CD8-positive, alpha-beta memory T cell (primary cell): ENCODE results near the gene PARP16. TPM values are rescaled to one million over a fixed set of nuclear protein-coding genes. Genes with fewer than 3 reads are reported as not detected.
"Not testable (repeated sequence)": the region's sequence is repeated elsewhere in the genome, so short reads cannot be mapped to it uniquely, and the experiment has no call there.

Source experiments
- CTCF ChIA-PET: fragments of 350-600 bp; sonication (Branson Sonifier 250); formaldehyde crosslinking; loops from one replicate; lab custom pipeline; 2021; ENCODE audit warnings: antibody characterized with exemption; lab: Charles Lee
- POLR2A ChIA-PET: fragments of 350-600 bp; sonication (Branson Sonifier 250); formaldehyde crosslinking; loops from one replicate; lab custom pipeline; 2021; ENCODE audit warnings: antibody characterized with exemption; lab: Charles Lee
- DNase-seq, 5 donors: peaks; one replicate each; pipeline versions ENCODE4 v3.0.0 to v3.0.0-alpha.2; 2020 to 2022; ENCODE audit warnings: mixed read lengths in 1 of 5
- H3K27ac ChIP-seq: one replicate; pipeline ENCODE4 v1.7.0; 2013; ENCODE audit warnings: low read depth, mild to moderate bottlenecking, low read length, moderate library complexity
- H3K27me3 ChIP-seq: 2 replicates; pipeline ENCODE4 v1.7.0; 2013; ENCODE audit warnings: low read length, mild to moderate bottlenecking; ENCODE audit not compliant: insufficient read depth, poor library complexity, severe bottlenecking
- H3K36me3 ChIP-seq: 2 replicates; pipeline ENCODE4 v1.7.0; 2013; ENCODE audit warnings: mild to moderate bottlenecking, low read length, moderate library complexity; ENCODE audit not compliant: insufficient read depth
- H3K4me1 ChIP-seq: 2 replicates; pipeline ENCODE4 v1.7.0; 2013; ENCODE audit warnings: mild to moderate bottlenecking, low read length, moderate library complexity; ENCODE audit not compliant: insufficient read depth
- H3K4me3 ChIP-seq: 2 replicates; pipeline ENCODE4 v1.7.0; 2013; ENCODE audit warnings: mild to moderate bottlenecking, low read length
- H3K9me3 ChIP-seq: 2 replicates; pipeline ENCODE4 v1.7.0; 2013; ENCODE audit warnings: mild to moderate bottlenecking, low read length
- H3K27ac Mint-ChIP-seq, 8 donors: one replicate each; pipeline ENCODE4 v1.8.0; 2020 to 2021; ENCODE audit warnings: mixed read lengths in 8 of 8, mild to moderate bottlenecking in 6 of 8, inconsistent platforms in 3 of 8, moderate library complexity in 3 of 8
- H3K27me3 Mint-ChIP-seq, 2 donors: one replicate each; pipeline ENCODE4 v1.8.0; 2020 to 2021; ENCODE audit warnings: mixed read lengths in 2 of 2, mild to moderate bottlenecking in 1 of 2, moderate library complexity in 1 of 2
- H3K36me3 Mint-ChIP-seq, 3 donors: one replicate each; pipeline ENCODE4 v1.8.0; 2020 to 2021; ENCODE audit warnings: mixed read lengths in 3 of 3, inconsistent platforms in 1 of 3, mild to moderate bottlenecking in 1 of 3
- H3K4me1 Mint-ChIP-seq, 3 donors: one replicate each; pipeline ENCODE4 v1.8.0; 2020 to 2021; ENCODE audit warnings: mixed read lengths in 3 of 3, inconsistent platforms in 1 of 3, mild to moderate bottlenecking in 1 of 3
- H3K4me3 Mint-ChIP-seq, 7 donors: one replicate each; pipeline ENCODE4 v1.8.0; 2020 to 2021; ENCODE audit warnings: mixed read lengths in 7 of 7, mild to moderate bottlenecking in 6 of 7, moderate library complexity in 4 of 7, inconsistent platforms in 2 of 7
- H3K9me3 Mint-ChIP-seq, 5 donors: one replicate each; pipeline ENCODE4 v1.8.0; 2020 to 2022; ENCODE audit warnings: mixed read lengths in 5 of 5, mild to moderate bottlenecking in 3 of 5, moderate library complexity in 2 of 5, inconsistent platforms in 1 of 5
- polyA plus RNA-seq: library from polyadenylated mRNA; unstranded; fragments of 300-500 nt; fragmentation: Illumina TruSeq; gene quantifications from one replicate; pipeline ENCODE4 v1.2.3, GENCODE V29; 2021
- total RNA-seq, 2 experiments: library from RNA; stranded (reverse); gene quantifications; one replicate each; pipeline ENCODE4 v1.2.3, GENCODE V29; 2021

PARP16 gene
- total and polyA plus RNA-seq, 3 experiments from 2014 or later = 14.1 to 30.9 (median 14.7) TPM

DNA sequence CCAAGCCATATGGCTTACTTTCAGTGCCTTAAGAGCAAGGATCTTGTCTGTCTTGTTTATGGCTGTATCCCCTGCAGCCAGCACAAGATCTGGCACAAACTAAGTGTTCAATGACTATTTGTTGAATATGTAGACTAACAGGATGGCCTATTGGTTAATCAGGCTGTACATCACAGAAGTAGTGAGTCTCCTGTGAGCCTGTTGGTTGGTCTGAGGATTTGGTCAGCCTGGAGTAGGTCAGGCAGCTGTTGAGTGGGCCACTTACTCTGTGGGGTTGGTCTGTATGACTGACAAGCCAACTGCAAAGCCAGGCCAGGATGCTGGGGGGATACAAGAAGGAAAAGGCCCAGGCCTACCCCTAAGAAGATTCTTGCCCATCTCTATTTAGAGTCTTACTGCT is 42.0 kb downstream of the PARP16 start:
- H3K9me3 Mint-ChIP-seq = no peaks in the 10 kb centered on the region
- ChIA-PET POLR2A (no interaction called here), CTCF (no interaction called here)
- no peak overlapping the region for H3K4me3 Mint-ChIP-seq
- no peak overlapping the region for H3K27ac ChIP-seq
- H3K4me1 Mint-ChIP-seq = no peaks in the 10 kb centered on the region
- H3K27me3 Mint-ChIP-seq = no peaks in the 10 kb centered on the region
- no peak for DNase-seq
- H3K9me3 ChIP-seq = no peaks in the 10 kb centered on the region
- H3K27ac Mint-ChIP-seq = peak overlapping the region in 1 of 8 donors; percentile 52
- no peaks in the 10 kb centered on the region for H3K4me1 ChIP-seq
- no peaks in the 10 kb centered on the region for H3K36me3 ChIP-seq
- H3K36me3 Mint-ChIP-seq = peaks cover 6 to 24% (median 9%) of the 10 kb centered on the region in 3 donors
- H3K4me3 ChIP-seq = no peak overlapping the region
- no peaks in the 10 kb centered on the region for H3K27me3 ChIP-seq

DNA sequence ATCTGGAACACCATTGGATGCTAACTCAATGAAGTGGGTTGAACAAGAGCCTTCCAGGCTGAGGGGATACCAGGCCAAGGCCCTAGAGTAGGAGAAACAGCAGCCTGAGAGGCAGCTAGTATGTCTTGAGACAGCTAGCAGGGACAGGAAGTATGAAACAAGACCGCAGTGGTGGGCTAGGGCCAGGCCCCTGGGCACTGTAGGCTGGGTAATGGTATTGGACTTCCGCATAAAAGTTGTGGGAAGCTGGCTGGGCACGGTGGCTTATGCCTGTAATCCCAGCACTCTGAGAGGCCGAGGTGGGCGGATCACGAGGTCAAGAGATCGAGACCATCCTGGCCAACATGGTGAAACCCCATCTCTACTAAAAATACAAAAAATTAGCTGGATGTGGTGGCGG is 50.2 kb downstream of the PARP16 start:
- H3K27ac ChIP-seq, H3K36me3 Mint-ChIP-seq, H3K9me3 ChIP-seq, CTCF ChIA-PET, H3K27ac Mint-ChIP-seq, H3K4me1 Mint-ChIP-seq, H3K27me3 ChIP-seq, POLR2A ChIA-PET, H3K36me3 ChIP-seq, H3K9me3 Mint-ChIP-seq, H3K4me3 Mint-ChIP-seq, DNase-seq, H3K4me3 ChIP-seq, H3K27me3 Mint-ChIP-seq, H3K4me1 ChIP-seq: not testable (repeated sequence)

DNA sequence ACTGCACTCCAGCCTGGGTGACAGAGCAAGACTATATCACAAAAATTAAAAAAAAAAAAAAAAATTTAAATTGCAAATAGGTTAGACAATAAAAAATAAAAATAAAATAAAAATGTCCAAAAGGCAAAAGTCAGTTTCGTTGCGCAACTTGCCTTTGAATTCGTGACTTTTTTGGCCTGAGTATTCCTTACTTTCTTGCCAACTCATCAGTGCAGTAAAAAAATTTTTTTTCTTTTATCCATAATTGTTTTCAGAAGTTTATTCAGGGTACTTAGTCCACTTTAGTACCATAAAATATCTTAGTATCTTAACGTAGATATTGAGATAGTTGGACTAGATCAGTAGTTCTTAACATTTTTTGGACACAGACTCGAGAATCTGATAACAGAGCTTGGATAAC is 53.0 kb downstream of the PARP16 start:
- CTCF ChIA-PET = interaction anchor here (1.2 kb wide), 1 partner anchor 37 kb away, joined by 3 read pairs; no protein-coding TSS in a partner anchor
- DNase-seq = no peak
- POLR2A ChIA-PET = no interaction called here
- H3K4me3 ChIP-seq = no peak overlapping the region
- H3K27me3 ChIP-seq = no peaks in the 10 kb centered on the region
- H3K4me1 Mint-ChIP-seq = no peaks in the 10 kb centered on the region
- H3K4me1 ChIP-seq = no peaks in the 10 kb centered on the region
- no peak overlapping the region for H3K27ac Mint-ChIP-seq
- peaks cover 0 to 4% of the 10 kb centered on the region in 2 donors for H3K27me3 Mint-ChIP-seq
- H3K36me3 Mint-ChIP-seq = peaks cover 0 to 4% (median 0%) of the 10 kb centered on the region in 3 donors
- no peak overlapping the region for H3K4me3 Mint-ChIP-seq
- no peaks in the 10 kb centered on the region for H3K9me3 ChIP-seq
- no peaks in the 10 kb centered on the region for H3K9me3 Mint-ChIP-seq
- no peak overlapping the region for H3K27ac ChIP-seq
- no peaks in the 10 kb centered on the region for H3K36me3 ChIP-seq

DNA sequence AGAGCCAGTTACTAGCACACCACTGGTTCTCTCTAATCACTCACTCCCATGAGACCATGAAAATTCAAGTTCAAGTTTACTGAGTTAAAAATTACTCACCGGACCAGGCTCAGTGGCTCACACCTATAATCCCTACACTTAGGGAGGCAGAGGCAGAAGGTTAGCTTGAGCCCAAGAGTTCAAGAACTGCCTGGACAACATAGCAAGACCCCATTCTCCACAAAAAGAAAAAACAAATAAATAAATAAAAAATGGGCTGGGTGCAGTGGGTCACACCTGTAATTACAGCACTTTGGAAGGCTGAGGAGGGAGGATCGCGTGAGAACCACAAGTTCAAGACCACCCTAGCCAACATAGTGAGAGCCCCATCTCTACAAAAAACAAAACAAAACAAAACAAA is 54.2 kb downstream of the PARP16 start:
- no peak overlapping the region for H3K4me3 Mint-ChIP-seq
- H3K9me3 ChIP-seq = no peaks in the 10 kb centered on the region
- no peak overlapping the region for H3K27ac ChIP-seq
- no peaks in the 10 kb centered on the region for H3K27me3 ChIP-seq
- no peak overlapping the region for H3K27ac Mint-ChIP-seq
- no peak overlapping the region for H3K4me3 ChIP-seq
- no peaks in the 10 kb centered on the region for H3K9me3 Mint-ChIP-seq
- H3K4me1 ChIP-seq = no peaks in the 10 kb centered on the region
- no peaks in the 10 kb centered on the region for H3K4me1 Mint-ChIP-seq
- H3K36me3 Mint-ChIP-seq = peaks cover 0 to 4% (median 0%) of the 10 kb centered on the region in 3 donors
- CTCF ChIA-PET = no interaction called here
- no peak for DNase-seq
- H3K27me3 Mint-ChIP-seq = peaks cover 0 to 1% of the 10 kb centered on the region in 2 donors
- H3K36me3 ChIP-seq = no peaks in the 10 kb centered on the region
- POLR2A ChIA-PET = no interaction called here

DNA sequence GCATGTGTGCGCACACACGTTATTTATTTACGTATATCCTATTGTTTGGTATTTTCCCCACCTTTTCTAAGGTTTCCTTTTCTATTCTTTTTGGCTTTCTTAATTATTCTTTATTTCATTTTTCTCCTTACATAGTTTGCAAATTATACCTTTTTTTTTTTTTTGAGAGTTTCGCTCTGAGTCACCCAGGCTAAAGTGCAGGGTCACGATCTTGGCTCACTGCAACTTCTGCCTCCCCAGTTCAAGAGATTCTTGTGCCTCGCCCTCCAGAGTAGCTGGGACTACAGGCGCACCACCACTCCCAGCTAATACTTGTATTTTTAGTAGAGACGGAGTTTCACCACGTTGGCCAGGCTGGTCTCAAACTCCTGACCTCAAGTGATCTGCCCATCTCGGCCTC is 55.4 kb downstream of the PARP16 start:
- ChIA-PET POLR2A (no interaction called here), CTCF (no interaction called here)
- Histone ChIP-seq H3K27ac (no peak overlapping the region), H3K27me3 (no peaks in the 10 kb centered on the region), H3K4me3 (no peak overlapping the region), H3K9me3 (no peaks in the 10 kb centered on the region), H3K36me3 (no peaks in the 10 kb centered on the region), H3K4me1 (no peaks in the 10 kb centered on the region)
- Mint-ChIP-seq H3K4me1 (no peaks in the 10 kb centered on the region), H3K4me3 (no peak overlapping the region), H3K36me3 (peaks cover 0 to 4% (median 0%) of the 10 kb centered on the region in 3 donors), H3K27ac (peak overlapping the region in 1 of 8 donors; percentile 94), H3K27me3 (peaks cover 0 to 1% of the 10 kb centered on the region in 2 donors), H3K9me3 (no peaks in the 10 kb centered on the region)
- DNase-seq = no peak

GRCh38 chr15:65226901-65227300 is 59.8 kb downstream of the PARP16 start:
- H3K4me1 ChIP-seq, H3K9me3 ChIP-seq, H3K4me3 ChIP-seq, H3K9me3 Mint-ChIP-seq, H3K27me3 Mint-ChIP-seq, H3K36me3 Mint-ChIP-seq, CTCF ChIA-PET, H3K27ac ChIP-seq, DNase-seq, H3K27me3 ChIP-seq, H3K4me1 Mint-ChIP-seq, H3K27ac Mint-ChIP-seq, POLR2A ChIA-PET, H3K36me3 ChIP-seq, H3K4me3 Mint-ChIP-seq: not testable (repeated sequence)

DNA sequence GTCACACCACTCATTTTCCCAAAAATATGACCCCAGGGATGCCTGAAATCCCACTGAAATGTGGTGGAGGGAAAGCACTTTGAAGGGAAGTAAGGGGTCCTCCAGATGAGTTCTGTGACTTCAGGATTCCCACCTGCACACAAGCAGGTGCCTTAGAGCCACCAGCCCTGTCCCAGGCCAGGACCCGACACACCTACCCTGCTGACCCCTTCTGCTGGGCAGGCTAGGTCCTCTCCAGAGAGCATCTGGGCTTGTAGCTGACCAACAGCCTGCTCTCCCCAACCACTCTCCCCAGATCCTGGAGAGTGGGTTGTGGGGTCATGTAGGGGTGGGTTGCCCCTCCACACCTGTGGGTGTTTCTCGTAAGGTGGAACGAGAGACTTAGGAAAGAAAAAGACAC is 60.5 kb downstream of the PARP16 start:
- DNase-seq = no peak
- Histone ChIP-seq H3K36me3 (no peaks in the 10 kb centered on the region), H3K9me3 (no peaks in the 10 kb centered on the region), H3K4me1 (no peaks in the 10 kb centered on the region), H3K4me3 (no peak overlapping the region), H3K27ac (no peak overlapping the region), H3K27me3 (no peaks in the 10 kb centered on the region)
- ChIA-PET POLR2A (no interaction called here), CTCF (no interaction called here)
- H3K4me1 Mint-ChIP-seq = no peaks in the 10 kb centered on the region
- H3K27me3 Mint-ChIP-seq = peaks cover 0 to 4% of the 10 kb centered on the region in 2 donors
- no peak overlapping the region for H3K4me3 Mint-ChIP-seq
- H3K27ac Mint-ChIP-seq = no peak overlapping the region
- no peaks in the 10 kb centered on the region for H3K9me3 Mint-ChIP-seq
- no peaks in the 10 kb centered on the region for H3K36me3 Mint-ChIP-seq

- POLR2A ChIA-PET = no interaction called here
- Mint-ChIP-seq H3K9me3 (no peaks in the 10 kb centered on the region), H3K4me1 (no peaks in the 10 kb centered on the region), H3K27me3 (peaks cover 0 to 2% of the 10 kb centered on the region in 2 donors), H3K4me3 (no peak overlapping the region), H3K36me3 (no peaks in the 10 kb centered on the region), H3K27ac (no peak overlapping the region)
- CTCF ChIA-PET = interaction anchor here (0.7 kb wide), 1 partner anchor 62 kb away, joined by 3 read pairs; no protein-coding TSS in a partner anchor
- no peak for DNase-seq
- H3K4me1 ChIP-seq = no peaks in the 10 kb centered on the region
- H3K27me3 ChIP-seq = no peaks in the 10 kb centered on the region
- no peaks in the 10 kb centered on the region for H3K9me3 ChIP-seq
- no peak overlapping the region for H3K4me3 ChIP-seq
- H3K27ac ChIP-seq = no peak overlapping the region
- no peaks in the 10 kb centered on the region for H3K36me3 ChIP-seq
Measured at GRCh38 chr15:65223996-65224395, 62.7 kb downstream of the PARP16 start.

GRCh38 chr15:65222891-65223290 is 63.8 kb downstream of the PARP16 start:
- POLR2A ChIA-PET = no interaction called here
- no peaks in the 10 kb centered on the region for H3K9me3 Mint-ChIP-seq
- no peak overlapping the region for H3K4me3 ChIP-seq
- no peaks in the 10 kb centered on the region for H3K9me3 ChIP-seq
- no peak overlapping the region for H3K27ac ChIP-seq
- H3K27ac Mint-ChIP-seq = no peak overlapping the region
- H3K36me3 ChIP-seq = no peaks in the 10 kb centered on the region
- no peaks in the 10 kb centered on the region for H3K4me1 ChIP-seq
- no peaks in the 10 kb centered on the region for H3K36me3 Mint-ChIP-seq
- CTCF ChIA-PET = interaction anchor here (0.7 to 1.1 kb wide), 2 partner anchors 10 to 64 kb away, joined by 3 read pairs; partner anchors contain the start of gene PARP16
- H3K27me3 ChIP-seq = no peaks in the 10 kb centered on the region
- no peak for DNase-seq
- peaks cover 0 to 4% (median 0%) of the 10 kb centered on the region in 3 donors for H3K4me1 Mint-ChIP-seq
- H3K27me3 Mint-ChIP-seq = peaks cover 0 to 2% of the 10 kb centered on the region in 2 donors
- H3K4me3 Mint-ChIP-seq = no peak overlapping the region
